ENCODE data around the gene WDR31. TPM values are rescaled to one million over a fixed set of nuclear protein-coding genes. Genes with fewer than 3 reads are reported as not detected.

WDR31 gene
- total and polyA plus RNA-seq, 3 experiments from 2014 or later: 0.22 to 1.9 (median 1.3) TPM

Other genes starting within 250 kb of the WDR31 start
- 1 to 10 TPM; 5.4 to 5.9 TPM for gene SLC31A2, start 189.3 kb downstream of the WDR31 start, total RNA-seq
- 5.2 TPM for gene SLC31A2, start 189.3 kb downstream of the WDR31 start, polyA plus RNA-seq
- 10 to 100 TPM; 29.8 to 30.7 TPM for gene FKBP15, start 119.0 kb downstream of the WDR31 start, total RNA-seq
- gene FKBP15, start 119.0 kb downstream of the WDR31 start, polyA plus RNA-seq: 17.7 TPM
- gene SLC31A1, start 118.7 kb downstream of the WDR31 start, total RNA-seq: 10 to 100 TPM; 13.7 to 15.1 TPM
- gene SLC31A1, start 118.7 kb downstream of the WDR31 start, polyA plus RNA-seq: 3.4 TPM
- 10 to 100 TPM; 51.1 to 56.5 TPM for gene CDC26, start 64.7 kb downstream of the WDR31 start, total RNA-seq
- gene CDC26, start 64.7 kb downstream of the WDR31 start, polyA plus RNA-seq: 171 TPM
- gene PRPF4, start 64.6 kb downstream of the WDR31 start, total RNA-seq: 10 to 100 TPM; 69.5 to 71.4 TPM
- gene PRPF4, start 64.6 kb downstream of the WDR31 start, polyA plus RNA-seq: 27.4 TPM
- gene RNF183, start 36.9 kb downstream of the WDR31 start, total RNA-seq: not detected
- not detected for gene RNF183, start 36.9 kb downstream of the WDR31 start, polyA plus RNA-seq
- 1 to 10 TPM; 1.4 to 1.8 TPM for gene BSPRY, start 9.3 kb upstream of the WDR31 start, total RNA-seq
- gene BSPRY, start 9.3 kb upstream of the WDR31 start, polyA plus RNA-seq: 0.55 TPM
- 10 to 100 TPM; 11.9 to 14.3 TPM for gene HDHD3, start 36.7 kb upstream of the WDR31 start, total RNA-seq
- gene HDHD3, start 36.7 kb upstream of the WDR31 start, polyA plus RNA-seq: 39.6 TPM
- gene ALAD, start 61.0 kb upstream of the WDR31 start, total RNA-seq: 10 to 100 TPM; 22.3 to 22.8 TPM
- gene ALAD, start 61.0 kb upstream of the WDR31 start, polyA plus RNA-seq: 22.1 TPM
- 10 to 100 TPM; 88.2 to 88.5 TPM for gene POLE3, start 70.4 kb upstream of the WDR31 start, total RNA-seq
- 115 TPM for gene POLE3, start 70.4 kb upstream of the WDR31 start, polyA plus RNA-seq
- gene C9orf43, start 70.5 kb upstream of the WDR31 start, total RNA-seq: under 1 TPM; 0.84 to 0.90 TPM
- gene C9orf43, start 70.5 kb upstream of the WDR31 start, polyA plus RNA-seq: 0.83 TPM
- 10 to 100 TPM; 89.2 to 91.2 TPM for gene RGS3, start 123.5 kb upstream of the WDR31 start, total RNA-seq
- 59.8 TPM for gene RGS3, start 123.5 kb upstream of the WDR31 start, polyA plus RNA-seq